ENCODE measurements around the gene NDUFS4.

GRCh38 chr5:53537711-53538110, 22.7 kb upstream of the NDUFS4 start:
- TF ChIP-seq CTCF (IDR thresholded peaks at IDR 0.05; ENCODE audit: low read depth, low read length), result no peak
- no peak for TF ChIP-seq EZH2phosphoT487 (IDR thresholded peaks at IDR 0.05; ENCODE audit: low read depth)

All from OCI-LY3 (cell line).